OCI-LY1 (cell line): ENCODE measurements around the gene ASB16.

Experiments used
- H2AFZ ChIP-seq: fragments of 200-600 bp; sonication (generic), shearing (Covaris generic); 2 replicates; pipeline ENCODE4 v1.6.0; 2014; ENCODE audit warnings: antibody characterized with exemption, mild to moderate bottlenecking, low read length
- H3F3A ChIP-seq: fragments of 200-600 bp; sonication (generic), shearing (Covaris generic); 2 replicates; pipeline ENCODE4 v1.6.0; 2014; ENCODE audit warnings: mild to moderate bottlenecking, antibody characterized with exemption, low read length, moderate library complexity; ENCODE audit not compliant: insufficient read depth
- H3K27ac ChIP-seq: fragments of 200-600 bp; sonication (generic); 2 replicates; pipeline ENCODE4 v1.5.1; 2014; ENCODE audit warnings: low read length, mixed run types, mild to moderate bottlenecking, low read depth; ENCODE audit not compliant: poor library complexity, severe bottlenecking
- H3K27me3 ChIP-seq: fragments of 200-600 bp; sonication (generic); 2 replicates; pipeline ENCODE4 v1.6.0; 2014; ENCODE audit warnings: antibody characterized with exemption, mild to moderate bottlenecking, low read length, moderate library complexity; ENCODE audit not compliant: insufficient read depth
- H3K36me3 ChIP-seq: fragments of 200-600 bp; sonication (generic); 2 replicates; pipeline ENCODE4 v1.6.1; 2014; ENCODE audit warnings: mild to moderate bottlenecking, antibody characterized with exemption, low read length, moderate library complexity, mixed read lengths; ENCODE audit not compliant: insufficient read depth
- H3K4me1 ChIP-seq: fragments of 200-600 bp; sonication (generic); 2 replicates; pipeline ENCODE4 v1.5.1; 2014; ENCODE audit warnings: mild to moderate bottlenecking, low read length, moderate library complexity; ENCODE audit not compliant: insufficient read depth, severe bottlenecking
- H3K4me2 ChIP-seq: fragments of 200-600 bp; sonication (generic), shearing (Covaris generic); 2 replicates; pipeline ENCODE4 v1.6.1; 2014; ENCODE audit warnings: low read length
- H3K4me3 ChIP-seq: fragments of 200-600 bp; sonication (generic); 2 replicates; pipeline ENCODE4 v1.5.1; 2014; ENCODE audit warnings: low read length, low read depth, mild to moderate bottlenecking, mixed read lengths; ENCODE audit not compliant: poor library complexity, severe bottlenecking
- H3K79me2 ChIP-seq: fragments of 200-600 bp; shearing (Covaris generic); 2 replicates; pipeline ENCODE4 v1.6.1; 2016; ENCODE audit warnings: mixed run types, low read length, mixed read lengths; ENCODE audit not compliant: insufficient read depth
- H3K9ac ChIP-seq: fragments of 200-600 bp; sonication (generic), shearing (Covaris generic); 2 replicates; pipeline ENCODE4 v1.6.1; 2014; ENCODE audit warnings: mild to moderate bottlenecking, low read length, mixed read lengths
- H3K9me2 ChIP-seq: fragments of 200-600 bp; sonication (generic), shearing (Covaris generic); 2 replicates; pipeline ENCODE4 v1.6.1; 2014; ENCODE audit warnings: low read depth, mild to moderate bottlenecking, low read length, mixed read lengths
- H3K9me3 ChIP-seq: fragments of 200-600 bp; shearing (Covaris generic); 2 replicates; pipeline ENCODE4 v1.6.1; 2014; ENCODE audit warnings: low read length, mixed read lengths
- H4K20me1 ChIP-seq: fragments of 200-600 bp; sonication (generic), shearing (Covaris generic); 2 replicates; pipeline ENCODE4 v1.6.0; 2016; ENCODE audit warnings: mild to moderate bottlenecking, low read length; ENCODE audit not compliant: insufficient read depth
- EZH2 ChIP-seq: fragments of 200-600 bp; sonication (generic), shearing (Covaris generic); IDR thresholded peaks from 2 replicates; pipeline ENCODE4 v1.8.0; 2017; ENCODE audit warnings: borderline replicate concordance, mixed run types, mild to moderate bottlenecking, antibody characterized with exemption, low read length, moderate library complexity, mixed read lengths
- TF ChIP-seq, protein P1 (sequence below): fragments of 200-600 bp; sonication (generic), shearing (Covaris generic); IDR thresholded peaks from 2 replicates; pipeline ENCODE4 v1.5.1; 2017; ENCODE audit warnings: mild to moderate bottlenecking, antibody characterized with exemption, low read length, moderate library complexity, mixed read lengths

ASB16 gene

DNA sequence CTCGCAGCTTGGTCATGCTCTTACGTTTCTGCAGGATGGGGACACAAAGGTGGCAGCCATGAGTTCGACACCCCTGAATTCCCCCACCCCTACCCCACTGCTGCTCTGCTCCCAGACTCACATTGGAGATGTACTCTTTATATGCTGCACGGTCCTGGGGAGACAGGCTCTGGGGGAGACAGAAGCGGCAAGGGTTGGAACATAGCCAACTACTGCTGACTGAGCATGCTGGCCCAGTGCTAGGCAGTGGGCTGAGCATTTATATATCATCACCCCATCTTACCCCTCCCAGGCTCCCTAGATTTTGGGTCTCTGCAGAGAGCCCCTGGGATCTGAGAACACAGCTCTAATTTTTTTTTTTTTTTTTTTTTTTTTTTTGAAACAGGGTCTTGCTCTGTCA lies 37.2 kb downstream of the ASB16 start:
- H3K4me3 ChIP-seq = no peak overlapping the region
- H2AFZ ChIP-seq = no peak overlapping the region
- no peak overlapping the region for H3K27ac ChIP-seq
- H4K20me1 ChIP-seq = no peaks in the 10 kb centered on the region
- no peaks in the 10 kb centered on the region; the same call in 1 of the 2 replicates for H3F3A ChIP-seq
- peaks cover 47% of the 10 kb centered on the region for H3K36me3 ChIP-seq
- no peaks in the 10 kb centered on the region for H3K79me2 ChIP-seq
- peaks cover 35% of the 10 kb centered on the region for H3K4me1 ChIP-seq
- H3K9me2 ChIP-seq = no peaks in the 10 kb centered on the region
- no peak overlapping the region for H3K4me2 ChIP-seq
- no peaks in the 10 kb centered on the region for H3K27me3 ChIP-seq
- H3K9ac ChIP-seq = no peak overlapping the region
- H3K9me3 ChIP-seq = no peaks in the 10 kb centered on the region
- TF ChIP-seq EZH2 = no peak
- TF ChIP-seq, protein P1, sequence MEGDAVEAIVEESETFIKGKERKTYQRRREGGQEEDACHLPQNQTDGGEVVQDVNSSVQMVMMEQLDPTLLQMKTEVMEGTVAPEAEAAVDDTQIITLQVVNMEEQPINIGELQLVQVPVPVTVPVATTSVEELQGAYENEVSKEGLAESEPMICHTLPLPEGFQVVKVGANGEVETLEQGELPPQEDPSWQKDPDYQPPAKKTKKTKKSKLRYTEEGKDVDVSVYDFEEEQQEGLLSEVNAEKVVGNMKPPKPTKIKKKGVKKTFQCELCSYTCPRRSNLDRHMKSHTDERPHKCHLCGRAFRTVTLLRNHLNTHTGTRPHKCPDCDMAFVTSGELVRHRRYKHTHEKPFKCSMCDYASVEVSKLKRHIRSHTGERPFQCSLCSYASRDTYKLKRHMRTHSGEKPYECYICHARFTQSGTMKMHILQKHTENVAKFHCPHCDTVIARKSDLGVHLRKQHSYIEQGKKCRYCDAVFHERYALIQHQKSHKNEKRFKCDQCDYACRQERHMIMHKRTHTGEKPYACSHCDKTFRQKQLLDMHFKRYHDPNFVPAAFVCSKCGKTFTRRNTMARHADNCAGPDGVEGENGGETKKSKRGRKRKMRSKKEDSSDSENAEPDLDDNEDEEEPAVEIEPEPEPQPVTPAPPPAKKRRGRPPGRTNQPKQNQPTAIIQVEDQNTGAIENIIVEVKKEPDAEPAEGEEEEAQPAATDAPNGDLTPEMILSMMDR = no peak

DNA sequence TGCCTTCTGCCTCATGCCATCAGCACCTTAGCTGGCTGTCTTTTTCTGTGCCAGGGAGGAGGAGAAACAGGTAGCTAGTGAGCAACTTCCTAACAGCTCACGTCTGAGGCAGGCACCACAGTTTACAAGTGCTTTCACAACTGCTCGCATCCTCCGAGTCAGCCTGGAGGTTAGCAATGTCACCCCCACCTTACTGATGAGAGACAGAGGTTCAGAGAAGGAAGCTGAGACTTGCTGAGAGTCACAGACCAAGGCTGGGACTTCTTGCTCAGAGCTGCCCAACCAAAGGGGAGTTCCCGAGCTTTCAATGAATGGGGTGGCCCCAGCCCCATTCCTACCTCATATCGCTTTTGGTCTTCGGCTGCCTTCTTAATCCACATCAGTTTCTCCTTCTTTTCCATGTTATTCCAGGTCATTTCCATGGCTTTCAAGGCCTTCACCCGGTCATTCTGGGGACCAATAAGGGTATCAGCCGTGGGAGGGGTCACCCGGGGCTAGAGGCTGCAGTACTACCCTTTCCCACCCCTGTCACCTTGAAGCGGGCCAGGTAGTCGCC lies 39.4 kb downstream of the ASB16 start:
- H3K4me2 ChIP-seq = peak overlapping the region; percentile 68
- no peak for TF ChIP-seq EZH2
- TF ChIP-seq, protein P1 = no peak
- no peaks in the 10 kb centered on the region for H4K20me1 ChIP-seq
- H3K9ac ChIP-seq = peak overlapping the region; percentile 64
- H3K9me3 ChIP-seq = no peaks in the 10 kb centered on the region
- H3K9me2 ChIP-seq = no peaks in the 10 kb centered on the region
- peak overlapping the region; percentile 41 for H3K4me3 ChIP-seq
- no peak overlapping the region for H2AFZ ChIP-seq
- no peaks in the 10 kb centered on the region for H3K27me3 ChIP-seq
- H3K4me1 ChIP-seq = peaks cover 34% of the 10 kb centered on the region
- peaks cover 67% of the 10 kb centered on the region for H3K36me3 ChIP-seq
- no peaks in the 10 kb centered on the region for H3K79me2 ChIP-seq
- peak overlapping the region; percentile 49 for H3K27ac ChIP-seq
- no peaks in the 10 kb centered on the region; the same call in 1 of the 2 replicates for H3F3A ChIP-seq

DNA sequence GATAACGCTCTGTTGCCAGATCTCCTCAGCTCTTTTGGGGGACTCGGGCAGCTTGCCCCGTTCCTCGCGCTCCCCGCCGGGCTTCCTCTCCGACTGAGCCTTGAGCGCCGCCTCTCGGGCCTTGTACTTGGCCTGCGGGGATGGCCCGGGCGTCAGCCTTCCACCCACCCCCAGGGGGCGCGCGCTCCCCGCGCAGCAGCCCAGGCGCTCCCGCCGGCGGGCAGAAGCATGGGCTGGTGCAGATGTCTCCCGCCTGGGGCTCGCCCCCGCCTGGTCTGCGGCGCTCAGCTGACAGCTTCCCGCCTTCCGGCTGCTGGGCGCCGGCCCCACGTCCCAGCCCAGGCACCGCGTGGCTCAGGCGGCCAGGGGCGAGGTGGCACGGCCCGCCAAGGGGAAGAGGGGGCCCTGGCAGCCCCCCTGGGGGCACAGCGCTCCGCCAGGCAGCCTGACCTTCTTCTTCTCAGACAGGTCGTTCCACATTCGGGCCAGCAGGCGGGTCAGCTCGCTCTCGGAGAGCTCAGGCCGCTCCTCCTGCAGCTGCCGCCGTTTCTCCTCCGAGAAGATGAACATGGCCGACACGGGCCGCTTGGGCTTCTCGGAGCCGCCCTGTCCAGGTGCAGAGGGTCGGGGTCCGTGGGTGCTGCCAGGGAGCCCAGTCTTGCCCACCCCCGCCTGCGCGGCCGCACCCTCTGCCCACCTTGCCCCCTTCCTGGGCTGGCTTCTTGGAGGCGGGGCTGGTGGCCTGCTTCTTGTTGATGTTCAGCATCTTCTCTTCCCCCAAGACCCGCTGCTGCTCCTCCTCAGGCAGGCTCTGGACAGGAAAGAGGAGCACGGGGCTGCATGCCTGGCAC lies 40.1 kb downstream of the ASB16 start:
- Histone ChIP-seq H4K20me1 (no peaks in the 10 kb centered on the region), H3K27me3 (no peaks in the 10 kb centered on the region), H3K9me2 (no peaks in the 10 kb centered on the region), H3K36me3 (peaks cover 74% of the 10 kb centered on the region), H3K9ac (peak overlapping the region; percentile 72), H3K79me2 (no peaks in the 10 kb centered on the region), H3F3A (no peaks in the 10 kb centered on the region), H3K4me1 (peaks cover 36% of the 10 kb centered on the region), H2AFZ (no peak overlapping the region), H3K27ac (peak overlapping the region; percentile 74), H3K9me3 (no peaks in the 10 kb centered on the region), H3K4me2 (peak overlapping the region; percentile 68), H3K4me3 (peak overlapping the region; percentile 46)
- TF ChIP-seq, protein P1 = peak; percentile 97
- no peak for TF ChIP-seq EZH2
